Subcutaneous adipose tissue (tissue), 4 donors: Measurements from ENCODE around the gene EIPR1. TPM values are rescaled to one million over a fixed set of nuclear protein-coding genes. Genes with fewer than 3 reads are reported as not detected.

Experiments used
- CTCF ChIP-seq: fragments of 450-650 bp; IDR thresholded peaks from one replicate; pipeline ENCODE4 v1.5.1; 2016; ENCODE audit warnings: low read depth, mild to moderate bottlenecking, control low read depth, antibody characterized with exemption, moderate library complexity
- total RNA-seq, 4 donors: library from RNA; depleted of rRNA; stranded (reverse); fragments of >200 nt; gene quantifications; one replicate each; pipeline ENCODE4 v1.1.0, GENCODE V29; 2016

EIPR1 gene
- total RNA-seq, 4 donors from 2014 or later, result 13.9 to 27.6 (median 16.1) TPM

- no peak for TF ChIP-seq CTCF
Measured at GRCh38 chr2:3376821-3377220, 797 bp downstream of the EIPR1 start.

- no peak for TF ChIP-seq CTCF
Measured at GRCh38 chr2:3368261-3368722, 9.3 kb downstream of the EIPR1 start.

GRCh38 chr2:3365219-3365618 lies 12.4 kb downstream of the EIPR1 start:
- TF ChIP-seq CTCF, result no peak

- no peak for TF ChIP-seq CTCF
Measured at GRCh38 chr2:3361518-3362389, 15.9 kb downstream of the EIPR1 start.

- TF ChIP-seq CTCF, result no peak
Measured at GRCh38 chr2:3357926-3358325, 19.7 kb downstream of the EIPR1 start.

GRCh38 chr2:3356799-3357198 lies 20.8 kb downstream of the EIPR1 start:
- no peak for TF ChIP-seq CTCF

- no peak for TF ChIP-seq CTCF
Measured at GRCh38 chr2:3355951-3356569, 21.6 kb downstream of the EIPR1 start.
